ENCODE data around the gene GMDS.

The GMDS gene

GRCh38 chr6:1644516-1645060 is 600.8 kb downstream of the GMDS start:
- no peak for DNase-seq (ENCODE audit: low read depth)

GRCh38 chr6:1643830-1644445 is 601.5 kb downstream of the GMDS start:
- no peak for DNase-seq (ENCODE audit: low read depth)

GRCh38 chr6:1643111-1643510 is 602.3 kb downstream of the GMDS start:
- no peak for DNase-seq (ENCODE audit: low read depth)

- no peak for DNase-seq (ENCODE audit: low read depth)
Observed at GRCh38 chr6:1641343-1641885, 604.0 kb downstream of the GMDS start.

GRCh38 chr6:1640476-1640875 is 604.9 kb downstream of the GMDS start:
- no peak for DNase-seq (ENCODE audit: low read depth)

- DNase-seq (ENCODE audit: low read depth): no peak
Observed at GRCh38 chr6:1639430-1639829, 606.0 kb downstream of the GMDS start.

GRCh38 chr6:1636971-1637871 is 608.2 kb downstream of the GMDS start:
- no peak for DNase-seq (ENCODE audit: low read depth)

GRCh38 chr6:1636272-1636825 is 609.1 kb downstream of the GMDS start:
- DNase-seq (ENCODE audit: low read depth): no peak

GRCh38 chr6:1635305-1636010 is 609.9 kb downstream of the GMDS start:
- no peak for DNase-seq (ENCODE audit: low read depth)

- DNase-seq (ENCODE audit: low read depth): no peak
Observed at GRCh38 chr6:1634081-1634480, 611.3 kb downstream of the GMDS start.

- no peak for DNase-seq (ENCODE audit: low read depth)
Observed at GRCh38 chr6:1633366-1634021, 611.9 kb downstream of the GMDS start.

- DNase-seq (ENCODE audit: low read depth): no peak
Observed at GRCh38 chr6:1631251-1631650, 614.2 kb downstream of the GMDS start.

GRCh38 chr6:1630771-1631217 is 614.6 kb downstream of the GMDS start:
- no peak for DNase-seq (ENCODE audit: low read depth)

- DNase-seq (ENCODE audit: low read depth): no peak
Observed at GRCh38 chr6:1630212-1630770, 615.1 kb downstream of the GMDS start.

GRCh38 chr6:1629316-1629715 is 616.1 kb downstream of the GMDS start:
- no peak for DNase-seq (ENCODE audit: low read depth)

- DNase-seq (ENCODE audit: low read depth): no peak
Observed at GRCh38 chr6:1627827-1628560, 617.4 kb downstream of the GMDS start.

- DNase-seq (ENCODE audit: low read depth): no peak
Observed at GRCh38 chr6:1626481-1626880, 618.9 kb downstream of the GMDS start.

- no peak for DNase-seq (ENCODE audit: low read depth)
Observed at GRCh38 chr6:1625794-1626435, 619.5 kb downstream of the GMDS start.

GRCh38 chr6:1624851-1625781 is 620.3 kb downstream of the GMDS start:
- DNase-seq (ENCODE audit: low read depth): no peak
